Neural progenitor cell (in vitro differentiated cells): Measurements from ENCODE around the gene FYB1. TPM values are rescaled to one million over a fixed set of nuclear protein-coding genes. Genes with fewer than 3 reads are reported as not detected.

Experiments used
- DNase-seq: peaks from one replicate; pipeline ENCODE4 v3.0.0-alpha.2; 2016; ENCODE audit warnings: low spot score
- H2AFZ ChIP-seq: fragments of 200-600 bp; sonication (generic); replicated peaks from 2 replicates; pipeline ENCODE4 v1.6.1; 2016; ENCODE audit warnings: antibody characterized with exemption
- H3F3A ChIP-seq: fragments of 200-600 bp; sonication (generic); 2 replicates; pipeline ENCODE4 v1.6.1; 2016; ENCODE audit warnings: antibody characterized with exemption, low read depth
- H3K27ac ChIP-seq: fragments of 200-600 bp; sonication (generic); 2 replicates; pipeline ENCODE4 v1.5.1; 2016; ENCODE audit warnings: mild to moderate bottlenecking
- H3K27me3 ChIP-seq: fragments of 200-600 bp; sonication (generic); 2 replicates; pipeline ENCODE4 v1.6.1; 2016; ENCODE audit warnings: mild to moderate bottlenecking, moderate library complexity
- H3K36me3 ChIP-seq: fragments of 200-600 bp; sonication (generic); 2 replicates; pipeline ENCODE4 v1.5.1; 2016
- H3K4me1 ChIP-seq: fragments of 200-600 bp; sonication (generic); 2 replicates; pipeline ENCODE4 v1.6.1; 2016; ENCODE audit warnings: mixed run types
- H3K4me2 ChIP-seq: fragments of 200-600 bp; sonication (generic); 2 replicates; pipeline ENCODE4 v1.6.1; 2016
- H3K4me3 ChIP-seq: fragments of 200-600 bp; sonication (generic); 2 replicates; pipeline ENCODE4 v1.5.1; 2016
- H3K79me2 ChIP-seq: fragments of 200-600 bp; sonication (generic); 2 replicates; pipeline ENCODE4 v1.6.1; 2016; ENCODE audit warnings: low read depth
- H3K9ac ChIP-seq: fragments of 200-600 bp; sonication (generic); 2 replicates; pipeline ENCODE4 v1.6.1; 2016
- H3K9me3 ChIP-seq: fragments of 200-600 bp; sonication (generic); 2 replicates; pipeline ENCODE4 v1.5.1; 2016; ENCODE audit warnings: low read depth
- H4K20me1 ChIP-seq: fragments of 200-600 bp; sonication (generic); 2 replicates; pipeline ENCODE4 v1.6.1; 2016; ENCODE audit warnings: low read depth
- H3K27ac Mint-ChIP-seq: 3 replicates; pipeline ENCODE4 v1.8.0; 2021; ENCODE audit warnings: mixed read lengths
- H3K27me3 Mint-ChIP-seq: 2 replicates; pipeline ENCODE4 v1.8.0; 2022; ENCODE audit warnings: low read depth, mild to moderate bottlenecking, inconsistent platforms, moderate library complexity, mixed read lengths; ENCODE audit not compliant: insufficient read depth
- H3K36me3 Mint-ChIP-seq: 3 replicates; pipeline ENCODE4 v1.8.0; 2021; ENCODE audit warnings: mixed read lengths
- H3K4me1 Mint-ChIP-seq: 3 replicates; pipeline ENCODE4 v1.8.0; 2021; ENCODE audit warnings: mixed read lengths
- H3K4me3 Mint-ChIP-seq: 3 replicates; pipeline ENCODE4 v1.8.0; 2021; ENCODE audit warnings: mild to moderate bottlenecking, moderate library complexity, mixed read lengths
- H3K9me3 Mint-ChIP-seq: 3 replicates; pipeline ENCODE4 v1.8.0; 2020; ENCODE audit warnings: mixed read lengths
- EZH2 ChIP-seq: fragments of 200-600 bp; sonication (generic); IDR thresholded peaks from 2 replicates; pipeline ENCODE4 v1.6.1; 2017; ENCODE audit warnings: antibody characterized with exemption, mild to moderate bottlenecking, moderate library complexity
- EZH2phosphoT487 ChIP-seq: fragments of 200-600 bp; sonication (generic); IDR thresholded peaks from 2 replicates; pipeline ENCODE4 v1.6.1; 2017; ENCODE audit warnings: antibody characterized with exemption
- total RNA-seq: library from RNA; depleted of rRNA; stranded (reverse); fragments of >200 nt; gene quantifications from 2 replicates; pipeline ENCODE4 v1.2.3, GENCODE V29; 2015; ENCODE audit warnings: low replicate concordance
- TF ChIP-seq, protein P1 (sequence below): fragments of 200-600 bp; sonication (generic); IDR thresholded peaks from 2 replicates; pipeline ENCODE4 v1.5.1; 2017; ENCODE audit warnings: antibody characterized with exemption, mild to moderate bottlenecking

Gene FYB1
- total RNA-seq, 1 donor from 2014 or later = not detected

DNA sequence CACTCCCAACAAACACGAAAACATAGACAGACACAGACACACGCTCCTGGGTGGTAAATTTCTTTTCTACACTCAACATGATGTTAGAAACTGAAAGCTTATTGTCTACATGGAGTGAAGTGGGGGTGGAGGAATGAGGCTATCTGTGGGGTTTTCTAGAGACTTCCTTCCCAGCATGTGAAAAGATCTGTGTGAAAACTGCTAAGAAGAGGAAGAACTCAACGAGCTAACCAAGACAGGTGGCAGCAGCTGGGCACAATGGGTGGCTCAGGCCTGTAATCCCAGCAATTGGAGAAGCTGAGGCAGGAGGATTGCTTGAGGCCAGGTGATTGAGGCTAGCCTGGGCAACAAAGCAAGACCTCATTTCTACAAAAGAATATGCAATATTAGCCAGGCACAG is 7.6 kb downstream of the FYB1 start:
- no peak overlapping the region for H3K4me3 Mint-ChIP-seq
- H3K4me1 Mint-ChIP-seq = no peaks in the 10 kb centered on the region
- H3K36me3 Mint-ChIP-seq = no peaks in the 10 kb centered on the region
- Histone ChIP-seq H4K20me1 (no peaks in the 10 kb centered on the region), H3K27me3 (no peaks in the 10 kb centered on the region), H3K4me3 (no peak overlapping the region), H3K9me3 (no peaks in the 10 kb centered on the region), H3F3A (no peaks in the 10 kb centered on the region), H3K27ac (no peak overlapping the region), H2AFZ (no peak overlapping the region), H3K79me2 (no peaks in the 10 kb centered on the region), H3K4me2 (no peak overlapping the region), H3K4me1 (no peaks in the 10 kb centered on the region), H3K36me3 (no peaks in the 10 kb centered on the region), H3K9ac (no peak overlapping the region)
- H3K27ac Mint-ChIP-seq = peak overlapping the region; percentile 53
- TF ChIP-seq EZH2 = no peak
- TF ChIP-seq, protein P1, sequence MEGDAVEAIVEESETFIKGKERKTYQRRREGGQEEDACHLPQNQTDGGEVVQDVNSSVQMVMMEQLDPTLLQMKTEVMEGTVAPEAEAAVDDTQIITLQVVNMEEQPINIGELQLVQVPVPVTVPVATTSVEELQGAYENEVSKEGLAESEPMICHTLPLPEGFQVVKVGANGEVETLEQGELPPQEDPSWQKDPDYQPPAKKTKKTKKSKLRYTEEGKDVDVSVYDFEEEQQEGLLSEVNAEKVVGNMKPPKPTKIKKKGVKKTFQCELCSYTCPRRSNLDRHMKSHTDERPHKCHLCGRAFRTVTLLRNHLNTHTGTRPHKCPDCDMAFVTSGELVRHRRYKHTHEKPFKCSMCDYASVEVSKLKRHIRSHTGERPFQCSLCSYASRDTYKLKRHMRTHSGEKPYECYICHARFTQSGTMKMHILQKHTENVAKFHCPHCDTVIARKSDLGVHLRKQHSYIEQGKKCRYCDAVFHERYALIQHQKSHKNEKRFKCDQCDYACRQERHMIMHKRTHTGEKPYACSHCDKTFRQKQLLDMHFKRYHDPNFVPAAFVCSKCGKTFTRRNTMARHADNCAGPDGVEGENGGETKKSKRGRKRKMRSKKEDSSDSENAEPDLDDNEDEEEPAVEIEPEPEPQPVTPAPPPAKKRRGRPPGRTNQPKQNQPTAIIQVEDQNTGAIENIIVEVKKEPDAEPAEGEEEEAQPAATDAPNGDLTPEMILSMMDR = no peak
- TF ChIP-seq EZH2phosphoT487 = no peak
- no peaks in the 10 kb centered on the region for H3K9me3 Mint-ChIP-seq
- DNase-seq = no peak
- peaks cover 2% of the 10 kb centered on the region for H3K27me3 Mint-ChIP-seq

DNA sequence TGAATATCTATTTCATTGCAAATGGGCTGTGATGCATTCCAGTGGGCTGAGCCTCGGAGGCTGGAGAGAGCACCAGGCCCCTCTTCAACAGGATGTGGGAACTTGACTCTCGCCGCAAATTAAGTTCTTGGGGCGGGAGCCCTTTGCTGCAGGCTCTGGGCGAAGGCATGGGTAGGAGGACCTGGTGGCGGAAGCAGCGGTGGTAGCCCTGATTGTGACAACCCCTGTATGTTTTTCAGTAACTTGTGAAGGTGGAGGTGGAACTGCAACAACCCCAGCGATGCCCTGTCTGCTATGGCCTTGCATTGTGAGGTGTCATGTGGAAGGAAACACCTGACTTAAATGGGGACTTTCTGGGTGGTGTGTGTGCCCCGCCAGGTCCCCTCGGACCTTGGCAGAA is 9.4 kb downstream of the FYB1 start:
- H3K4me2 ChIP-seq = no peak overlapping the region
- Mint-ChIP-seq H3K27ac (no peak overlapping the region), H3K27me3 (peaks cover 2% of the 10 kb centered on the region), H3K4me1 (no peaks in the 10 kb centered on the region), H3K36me3 (no peaks in the 10 kb centered on the region), H3K4me3 (no peak overlapping the region), H3K9me3 (no peaks in the 10 kb centered on the region)
- no peak overlapping the region for H3K4me3 ChIP-seq
- no peaks in the 10 kb centered on the region for H3F3A ChIP-seq
- no peak overlapping the region for H3K27ac ChIP-seq
- H3K4me1 ChIP-seq = no peaks in the 10 kb centered on the region
- H4K20me1 ChIP-seq = no peaks in the 10 kb centered on the region
- TF ChIP-seq EZH2 = no peak
- TF ChIP-seq, protein P1 = no peak
- TF ChIP-seq EZH2phosphoT487 = no peak
- no peak overlapping the region for H2AFZ ChIP-seq
- no peaks in the 10 kb centered on the region for H3K27me3 ChIP-seq
- H3K9me3 ChIP-seq = no peaks in the 10 kb centered on the region
- H3K9ac ChIP-seq = no peak overlapping the region
- no peaks in the 10 kb centered on the region for H3K36me3 ChIP-seq
- no peak for DNase-seq
- H3K79me2 ChIP-seq = no peaks in the 10 kb centered on the region

DNA sequence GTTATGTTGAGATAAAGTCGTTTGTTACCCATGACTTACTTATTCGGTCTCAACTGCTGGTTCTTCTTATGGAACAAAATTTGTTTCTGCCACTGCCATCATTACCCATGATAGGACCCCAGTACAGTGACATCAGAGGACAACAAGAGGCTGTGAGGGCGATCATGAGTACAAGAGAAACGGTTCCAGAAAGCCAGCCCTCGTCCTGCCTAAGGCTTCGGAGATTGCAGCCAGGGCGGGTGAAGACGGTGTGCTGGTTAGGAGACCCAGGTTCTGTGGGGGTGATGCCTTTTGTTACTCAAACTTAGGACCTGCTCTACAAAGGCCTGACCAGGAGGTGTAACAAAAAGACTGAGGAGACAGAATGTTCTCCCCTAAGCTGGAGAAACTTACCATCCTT is 10.9 kb downstream of the FYB1 start:
- Histone ChIP-seq H3K9me3 (no peaks in the 10 kb centered on the region), H3K9ac (no peak overlapping the region), H3K4me1 (no peaks in the 10 kb centered on the region), H3K4me2 (no peak overlapping the region), H4K20me1 (no peaks in the 10 kb centered on the region), H3K4me3 (no peak overlapping the region), H3K36me3 (no peaks in the 10 kb centered on the region), H3K27ac (no peak overlapping the region), H2AFZ (no peak overlapping the region), H3K27me3 (no peaks in the 10 kb centered on the region), H3F3A (no peaks in the 10 kb centered on the region), H3K79me2 (no peaks in the 10 kb centered on the region)
- H3K27ac Mint-ChIP-seq = no peak overlapping the region
- H3K4me3 Mint-ChIP-seq = no peak overlapping the region
- DNase-seq = no peak
- no peaks in the 10 kb centered on the region for H3K27me3 Mint-ChIP-seq
- no peaks in the 10 kb centered on the region for H3K4me1 Mint-ChIP-seq
- no peaks in the 10 kb centered on the region for H3K36me3 Mint-ChIP-seq
- no peaks in the 10 kb centered on the region for H3K9me3 Mint-ChIP-seq
- no peak for TF ChIP-seq EZH2
- TF ChIP-seq, protein P1 = no peak
- no peak for TF ChIP-seq EZH2phosphoT487
